Femur (tissue), 1 donor: ENCODE results near the gene RS1.

ENCODE experiments used
- DNase-seq: peaks from one replicate; pipeline ENCODE4 v3.0.0-alpha.2; 2017

Gene RS1

DNA sequence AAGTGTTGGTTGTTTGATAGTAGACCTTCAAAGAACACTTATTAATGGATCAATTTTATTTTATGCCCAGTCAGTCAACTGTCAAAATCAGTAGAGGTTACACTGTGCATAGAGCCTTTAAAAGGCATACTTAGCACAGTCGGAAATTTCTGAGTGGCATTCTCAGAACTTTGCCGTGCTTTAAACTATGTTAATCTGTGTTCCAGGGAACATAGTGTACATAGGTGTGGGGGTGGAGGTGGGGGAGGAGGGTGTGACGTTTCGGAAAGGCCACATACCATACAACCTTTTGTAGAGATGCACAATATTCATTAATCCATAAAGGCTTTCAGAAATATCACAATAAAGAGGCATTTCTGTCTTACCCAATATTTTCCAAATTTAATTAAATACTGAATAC is 75.8 kb downstream of the RS1 start:
- DNase-seq, result no peak

DNA sequence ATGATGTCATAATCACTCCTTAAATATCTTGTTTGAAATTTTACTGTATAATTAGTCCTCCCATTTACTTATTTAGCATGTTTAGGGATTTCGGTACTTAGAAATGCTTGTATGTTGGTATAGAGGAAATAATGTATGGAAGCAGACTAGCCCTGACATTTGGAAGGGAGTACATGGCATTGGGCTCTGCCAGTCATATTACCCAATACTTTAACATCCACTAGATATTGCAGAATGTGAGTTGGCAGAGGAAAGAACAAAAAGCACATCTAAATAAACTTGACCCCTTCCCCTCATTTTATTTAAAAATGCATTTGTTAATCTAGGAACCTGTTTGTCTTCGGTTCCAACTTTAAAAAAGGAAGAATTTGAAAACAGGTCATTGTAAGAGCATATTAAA is 77.8 kb downstream of the RS1 start:
- no peak for DNase-seq

GRCh38 chrX:18591834-18592233 is 80.1 kb downstream of the RS1 start:
- no peak for DNase-seq
